ENCODE measurements around the gene MEIOB.
"Not testable (repeated sequence)": the region's sequence is repeated elsewhere in the genome, so short reads cannot be mapped to it uniquely, and the experiment has no call there.

MEIOB gene

GRCh38 chr16:1890024-1890707 is 18.2 kb upstream of the MEIOB start:
- Histone ChIP-seq H3K4me3 (ENCODE audit: low read depth, low read length) (no peak overlapping the region), H3K9me3 (ENCODE audit: control insufficient read depth, insufficient read depth, low read depth, low read length) (no peaks in the 10 kb centered on the region), H3K9ac (ENCODE audit: low read length) (no peak overlapping the region), H3K27me3 (ENCODE audit: control insufficient read depth, insufficient read depth, low read length) (peaks cover 10% of the 10 kb centered on the region), H3K27ac (ENCODE audit: low read depth, low read length) (no peak overlapping the region), H3K36me3 (ENCODE audit: control insufficient read depth, insufficient read depth, low read length) (no peaks in the 10 kb centered on the region), H3K4me1 (ENCODE audit: control insufficient read depth, insufficient read depth, low read length) (no peaks in the 10 kb centered on the region)

DNA sequence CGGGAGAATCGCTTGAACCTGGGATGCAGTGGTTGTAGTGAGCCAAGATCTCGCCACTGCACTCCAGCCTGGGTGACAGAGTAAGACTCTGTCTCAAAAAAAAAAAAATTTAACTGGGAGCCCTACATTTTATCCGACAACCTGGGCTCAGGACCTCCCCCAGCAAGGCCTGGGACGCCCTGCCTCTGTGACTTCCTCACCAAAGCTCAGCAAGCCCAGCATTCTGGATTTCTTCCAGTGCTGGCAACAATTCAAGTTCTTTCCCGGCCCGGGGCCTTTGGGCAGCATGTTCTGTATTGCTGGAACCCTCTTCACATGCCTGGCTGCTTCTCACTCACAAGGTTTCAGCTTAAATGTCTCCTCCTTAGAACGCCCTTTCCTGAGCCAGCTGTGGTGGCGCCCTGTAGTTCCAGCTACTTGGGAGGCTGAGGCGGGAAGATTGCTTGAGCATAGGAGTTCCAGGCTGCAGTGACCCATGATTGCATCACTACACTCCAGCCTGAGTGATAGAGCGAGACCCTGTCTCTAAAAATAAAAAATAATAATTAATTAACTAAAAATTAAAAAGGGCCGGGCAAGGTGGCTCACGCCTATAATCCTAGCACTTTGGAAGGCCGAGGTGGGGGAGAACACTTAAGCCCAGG is 15.9 kb upstream of the MEIOB start:
- Histone ChIP-seq H3K9ac (ENCODE audit: low read length) (no peak overlapping the region), H3K36me3 (ENCODE audit: control insufficient read depth, insufficient read depth, low read length) (no peaks in the 10 kb centered on the region), H3K4me1 (ENCODE audit: control insufficient read depth, insufficient read depth, low read length) (no peaks in the 10 kb centered on the region), H3K4me3 (ENCODE audit: low read depth, low read length) (no peak overlapping the region), H3K27me3 (ENCODE audit: control insufficient read depth, insufficient read depth, low read length) (peaks cover 10% of the 10 kb centered on the region), H3K9me3 (ENCODE audit: control insufficient read depth, insufficient read depth, low read depth, low read length) (no peaks in the 10 kb centered on the region), H3K27ac (ENCODE audit: low read depth, low read length) (no peak overlapping the region)

DNA sequence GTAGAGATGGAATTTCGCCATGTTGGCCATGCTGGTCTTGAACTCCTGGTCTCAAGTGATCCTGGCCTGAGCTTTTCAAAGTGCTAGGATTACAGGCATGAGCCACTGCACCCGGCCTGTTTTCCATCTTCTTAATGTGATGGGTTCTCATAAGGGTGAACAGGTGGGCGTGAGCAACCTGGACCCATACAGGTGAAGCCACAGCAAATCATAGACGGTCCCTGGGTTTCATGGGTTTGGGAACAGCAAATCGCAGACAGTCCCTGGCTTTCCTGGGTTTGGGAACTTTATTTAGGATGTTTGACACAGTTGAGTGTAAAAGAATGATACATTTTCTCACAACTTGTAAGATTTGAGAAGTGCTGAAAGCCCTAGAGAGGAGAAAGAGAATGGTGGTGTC is 12.9 kb upstream of the MEIOB start:
- H3K27ac ChIP-seq (ENCODE audit: low read depth, low read length): no peak overlapping the region
- no peaks in the 10 kb centered on the region for H3K36me3 ChIP-seq (ENCODE audit: control insufficient read depth, insufficient read depth, low read length)
- peaks cover under 1% of the 10 kb centered on the region; the same call in 1 of the 2 replicates for H3K27me3 ChIP-seq (ENCODE audit: control insufficient read depth, insufficient read depth, low read length)
- no peak overlapping the region for H3K9ac ChIP-seq (ENCODE audit: low read length)
- H3K4me3 ChIP-seq (ENCODE audit: low read depth, low read length): no peak overlapping the region
- no peaks in the 10 kb centered on the region for H3K9me3 ChIP-seq (ENCODE audit: control insufficient read depth, insufficient read depth, low read depth, low read length)
- no peaks in the 10 kb centered on the region for H3K4me1 ChIP-seq (ENCODE audit: control insufficient read depth, insufficient read depth, low read length)

GRCh38 chr16:1884155-1884760 is 12.3 kb upstream of the MEIOB start:
- Histone ChIP-seq H3K4me1 (ENCODE audit: control insufficient read depth, insufficient read depth, low read length) (no peaks in the 10 kb centered on the region), H3K9me3 (ENCODE audit: control insufficient read depth, insufficient read depth, low read depth, low read length) (no peaks in the 10 kb centered on the region), H3K4me3 (ENCODE audit: low read depth, low read length) (no peak overlapping the region), H3K9ac (ENCODE audit: low read length) (no peak overlapping the region), H3K36me3 (ENCODE audit: control insufficient read depth, insufficient read depth, low read length) (no peaks in the 10 kb centered on the region), H3K27ac (ENCODE audit: low read depth, low read length) (no peak overlapping the region), H3K27me3 (ENCODE audit: control insufficient read depth, insufficient read depth, low read length) (no peaks in the 10 kb centered on the region)

DNA sequence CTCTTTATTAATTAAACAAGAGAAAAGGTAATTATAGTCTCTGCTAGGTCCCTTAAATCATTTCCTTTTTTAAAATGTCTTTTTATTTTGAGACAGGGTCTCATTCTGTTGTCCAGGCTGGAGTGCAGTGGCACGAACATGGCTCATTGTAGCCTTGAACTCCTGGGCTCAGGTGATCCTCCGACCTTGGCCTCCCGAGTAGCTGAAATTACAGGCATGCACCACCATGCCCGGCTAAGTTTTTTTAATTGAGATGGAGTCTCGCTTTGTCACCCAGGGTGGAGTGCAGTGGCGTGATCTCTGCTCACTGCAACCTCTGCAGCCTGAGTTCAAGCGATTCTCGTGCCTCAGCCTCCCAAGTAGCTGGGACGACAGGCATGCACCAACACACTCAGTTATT is 9.2 kb upstream of the MEIOB start:
- not testable (repeated sequence) for H3K36me3 ChIP-seq (ENCODE audit: control insufficient read depth, insufficient read depth, low read length); H3K4me3 ChIP-seq (ENCODE audit: low read depth, low read length); H3K9ac ChIP-seq (ENCODE audit: low read length); H3K4me1 ChIP-seq (ENCODE audit: control insufficient read depth, insufficient read depth, low read length); H3K27ac ChIP-seq (ENCODE audit: low read depth, low read length); H3K9me3 ChIP-seq (ENCODE audit: control insufficient read depth, insufficient read depth, low read depth, low read length)
- peaks cover 13% of the 10 kb centered on the region; the same call in 1 of the 2 replicates for H3K27me3 ChIP-seq (ENCODE audit: control insufficient read depth, insufficient read depth, low read length)

- H3K9ac ChIP-seq (ENCODE audit: low read length): no peak overlapping the region
- H3K36me3 ChIP-seq (ENCODE audit: control insufficient read depth, insufficient read depth, low read length): no peaks in the 10 kb centered on the region
- H3K27me3 ChIP-seq (ENCODE audit: control insufficient read depth, insufficient read depth, low read length): peaks cover 21% of the 10 kb centered on the region; the same call in 1 of the 2 replicates
- no peaks in the 10 kb centered on the region for H3K4me1 ChIP-seq (ENCODE audit: control insufficient read depth, insufficient read depth, low read length)
- no peak overlapping the region for H3K4me3 ChIP-seq (ENCODE audit: low read depth, low read length)
- H3K9me3 ChIP-seq (ENCODE audit: control insufficient read depth, insufficient read depth, low read depth, low read length): no peaks in the 10 kb centered on the region
- no peak overlapping the region for H3K27ac ChIP-seq (ENCODE audit: low read depth, low read length)
These were observed 7.5 kb upstream of the MEIOB start for GRCh38 chr16:1879477-1879876.

DNA sequence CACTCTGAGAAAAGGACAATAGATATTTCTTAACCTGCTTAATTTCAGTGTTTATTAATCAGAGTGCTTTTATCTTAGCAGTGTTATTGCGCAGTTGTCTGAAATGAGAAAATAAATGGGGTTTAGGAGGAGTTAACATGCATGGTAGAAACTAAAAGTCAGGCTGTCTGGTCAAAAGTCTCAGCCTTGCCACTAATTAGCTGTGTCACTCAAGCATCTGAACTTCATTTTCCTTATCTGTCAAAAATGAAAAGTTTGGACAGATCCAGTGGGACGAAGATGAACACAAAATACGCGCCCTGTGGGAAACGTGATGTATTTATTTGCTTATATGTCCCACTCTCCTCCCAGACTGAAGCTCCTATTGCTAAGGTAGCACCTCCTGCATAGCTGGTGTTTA is 6.3 kb upstream of the MEIOB start:
- Histone ChIP-seq H3K36me3 (ENCODE audit: control insufficient read depth, insufficient read depth, low read length) (no peaks in the 10 kb centered on the region), H3K27me3 (ENCODE audit: control insufficient read depth, insufficient read depth, low read length) (peaks cover 28% of the 10 kb centered on the region), H3K27ac (ENCODE audit: low read depth, low read length) (no peak overlapping the region), H3K4me3 (ENCODE audit: low read depth, low read length) (no peak overlapping the region), H3K9me3 (ENCODE audit: control insufficient read depth, insufficient read depth, low read depth, low read length) (no peaks in the 10 kb centered on the region), H3K9ac (ENCODE audit: low read length) (no peak overlapping the region), H3K4me1 (ENCODE audit: control insufficient read depth, insufficient read depth, low read length) (no peaks in the 10 kb centered on the region)

- Histone ChIP-seq H3K27ac (ENCODE audit: low read depth, low read length) (no peak overlapping the region), H3K4me1 (ENCODE audit: control insufficient read depth, insufficient read depth, low read length) (no peaks in the 10 kb centered on the region), H3K27me3 (ENCODE audit: control insufficient read depth, insufficient read depth, low read length) (peaks cover 32% of the 10 kb centered on the region), H3K4me3 (ENCODE audit: low read depth, low read length) (no peak overlapping the region), H3K36me3 (ENCODE audit: control insufficient read depth, insufficient read depth, low read length) (no peaks in the 10 kb centered on the region), H3K9ac (ENCODE audit: low read length) (no peak overlapping the region), H3K9me3 (ENCODE audit: control insufficient read depth, insufficient read depth, low read depth, low read length) (no peaks in the 10 kb centered on the region)
These were observed 5.8 kb upstream of the MEIOB start for GRCh38 chr16:1877804-1878203.

DNA sequence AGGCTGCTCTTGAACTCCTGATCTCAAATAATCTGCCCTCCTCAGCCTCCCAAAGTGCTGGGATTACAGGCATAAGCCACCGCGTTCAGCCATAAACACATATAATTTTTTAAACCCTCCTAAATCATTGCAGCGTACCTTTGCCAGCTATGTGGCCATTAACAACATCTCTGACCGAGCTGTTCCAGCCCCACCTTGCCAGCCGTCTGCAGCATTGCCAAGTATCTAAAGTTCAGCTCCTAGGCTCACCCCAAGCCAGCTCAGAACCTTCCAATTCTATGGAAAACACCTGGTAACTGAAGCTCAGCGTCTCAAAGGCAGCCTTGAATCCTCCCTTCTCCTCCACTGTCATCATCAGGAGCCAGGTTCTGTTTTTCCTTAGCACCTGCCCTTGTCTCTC is 5.1 kb upstream of the MEIOB start:
- Histone ChIP-seq H3K9me3 (ENCODE audit: control insufficient read depth, insufficient read depth, low read depth, low read length) (no peaks in the 10 kb centered on the region), H3K36me3 (ENCODE audit: control insufficient read depth, insufficient read depth, low read length) (no peaks in the 10 kb centered on the region)

DNA sequence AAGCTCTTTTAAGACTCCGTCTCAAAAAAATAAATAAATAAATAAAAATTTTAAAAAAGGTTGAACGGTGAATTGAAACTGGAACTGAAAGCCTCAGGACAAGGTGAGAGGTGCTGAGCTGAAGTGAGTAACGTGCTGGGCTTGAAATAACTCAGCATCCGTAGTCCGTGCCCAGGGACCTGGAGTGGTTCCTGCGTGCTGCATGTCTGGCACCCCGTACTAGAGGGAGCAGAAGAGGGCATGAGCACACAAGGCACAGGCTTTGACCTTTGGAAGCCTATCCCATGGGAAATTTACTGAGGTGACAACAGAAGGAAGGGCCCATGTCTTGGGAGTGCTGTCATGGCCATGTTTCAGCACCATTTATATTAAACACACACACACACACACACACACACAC is 4.5 kb upstream of the MEIOB start:
- Histone ChIP-seq H3K27me3 (ENCODE audit: control insufficient read depth, insufficient read depth, low read length) (peaks cover 43% of the 10 kb centered on the region), H3K36me3 (ENCODE audit: control insufficient read depth, insufficient read depth, low read length) (no peaks in the 10 kb centered on the region), H3K4me1 (ENCODE audit: control insufficient read depth, insufficient read depth, low read length) (no peaks in the 10 kb centered on the region), H3K4me3 (ENCODE audit: low read depth, low read length) (no peak overlapping the region), H3K27ac (ENCODE audit: low read depth, low read length) (no peak overlapping the region), H3K9me3 (ENCODE audit: control insufficient read depth, insufficient read depth, low read depth, low read length) (no peaks in the 10 kb centered on the region), H3K9ac (ENCODE audit: low read length) (no peak overlapping the region)

More for the DNA sequence above, 5.1 kb upstream of the MEIOB start:
- Histone ChIP-seq H3K4me1 (ENCODE audit: control insufficient read depth, insufficient read depth, low read length) (no peaks in the 10 kb centered on the region), H3K27ac (ENCODE audit: low read depth, low read length) (no peak overlapping the region), H3K27me3 (ENCODE audit: control insufficient read depth, insufficient read depth, low read length) (peaks cover 39% of the 10 kb centered on the region), H3K9ac (ENCODE audit: low read length) (no peak overlapping the region), H3K4me3 (ENCODE audit: low read depth, low read length) (no peak overlapping the region)

- H3K9me3 ChIP-seq (ENCODE audit: control insufficient read depth, insufficient read depth, low read depth, low read length); H3K36me3 ChIP-seq (ENCODE audit: control insufficient read depth, insufficient read depth, low read length); H3K9ac ChIP-seq (ENCODE audit: low read length); H3K4me3 ChIP-seq (ENCODE audit: low read depth, low read length); H3K27ac ChIP-seq (ENCODE audit: low read depth, low read length); H3K4me1 ChIP-seq (ENCODE audit: control insufficient read depth, insufficient read depth, low read length): not testable (repeated sequence)
- peaks cover 43% of the 10 kb centered on the region for H3K27me3 ChIP-seq (ENCODE audit: control insufficient read depth, insufficient read depth, low read length)
These were observed 4.1 kb upstream of the MEIOB start for GRCh38 chr16:1876066-1876465.
